SK-N-SH (cell line): ENCODE measurements around the gene DBNDD2. TPM values are rescaled to one million over a fixed set of nuclear protein-coding genes. Genes with fewer than 3 reads are reported as not detected.

Experiments
- polyA plus RNA-seq, 3 experiments: library from polyadenylated mRNA; depleted of rRNA; stranded (reverse); fragments of >200 nt; gene quantifications; 2 replicates each; pipeline ENCODE4 v1.2.3, GENCODE V29; 2012
- small RNA-seq, 7 experiments: library from RNA; depleted of rRNA; stranded (forward); fragments of <200 nt; gene quantifications; one replicate each; pipeline ENCODE3, GENCODE V24; 2012

Gene DBNDD2
- polyA plus RNA-seq, 1 of the 3 experiments (the other 2 are of a cell fraction) = 22.4 TPM

Small RNA genes within 50 kb of the gene (small RNA-seq; reads per million reads assigned to genes)
- gene MIR6812 = 0 to 0.20 (median 0) reads per million in 7 experiments

Other genes with a start within 250 kb of the DBNDD2 start
- 0.12 TPM in 1 of 2 replicates, not detected in the other for gene PI3, start 233.4 kb upstream of the DBNDD2 start, polyA plus RNA-seq (2012; rRNA removed)
- not detected in 2 replicates for gene SEMG1, start 201.3 kb upstream of the DBNDD2 start, polyA plus RNA-seq (2012; rRNA removed)
- not detected in 2 replicates for gene SEMG2, start 186.9 kb upstream of the DBNDD2 start, polyA plus RNA-seq (2012; rRNA removed)
- not detected in 2 replicates for gene SLPI, start 153.7 kb upstream of the DBNDD2 start, polyA plus RNA-seq (2012; rRNA removed)
- gene RBPJL, start 101.4 kb upstream of the DBNDD2 start, polyA plus RNA-seq (2012; rRNA removed) = not detected in 2 replicates
- 0.13 and 0.16 TPM in 2 replicates for gene MATN4, start 100.0 kb upstream of the DBNDD2 start, polyA plus RNA-seq (2012; rRNA removed)
- 131 and 192 TPM in 2 replicates for gene SDC4, start 59.9 kb upstream of the DBNDD2 start, polyA plus RNA-seq (2012; rRNA removed)
- gene SYS1, start 45.1 kb upstream of the DBNDD2 start, polyA plus RNA-seq (2012; rRNA removed) = 26.5 and 26.9 TPM in 2 replicates
- gene TP53TG5, start 30.0 kb upstream of the DBNDD2 start, polyA plus RNA-seq (2012; rRNA removed) = not detected in 2 replicates
- gene PIGT, start 7.9 kb downstream of the DBNDD2 start, polyA plus RNA-seq (2012; rRNA removed) = 144 and 149 TPM in 2 replicates
- gene WFDC2, start 61.5 kb downstream of the DBNDD2 start, polyA plus RNA-seq (2012; rRNA removed) = 0.21 TPM in 1 of 2 replicates, not detected in the other
- gene SPINT3, start 107.3 kb downstream of the DBNDD2 start, polyA plus RNA-seq (2012; rRNA removed) = not detected in 2 replicates
- gene WFDC6, start 131.2 kb downstream of the DBNDD2 start, polyA plus RNA-seq (2012; rRNA removed) = not detected in 2 replicates
- gene EPPIN, start 139.1 kb downstream of the DBNDD2 start, polyA plus RNA-seq (2012; rRNA removed) = not detected in 2 replicates
- not detected in 2 replicates for gene WFDC8, start 171.0 kb downstream of the DBNDD2 start, polyA plus RNA-seq (2012; rRNA removed)
- not detected in 2 replicates for gene WFDC10A, start 221.4 kb downstream of the DBNDD2 start, polyA plus RNA-seq (2012; rRNA removed)
- not detected in 2 replicates for gene WFDC9, start 223.0 kb downstream of the DBNDD2 start, polyA plus RNA-seq (2012; rRNA removed)